SK-N-SH (cell line): ENCODE measurements around the gene HIVEP2.

Source experiments
- EP300 ChIP-seq, 2 experiments: IDR thresholded peaks; 2 replicates each; pipeline versions ENCODE4 v1.4.0 to v1.6.1; 2012; ENCODE audit warnings: borderline replicate concordance in 1 of 2, low read depth in 1 of 2, low read length in 1 of 2
- FOXJ3 ChIP-seq: sonication (generic); formaldehyde crosslinking; IDR thresholded peaks from 2 replicates; pipeline ENCODE4 v1.5.1; 2020; ENCODE audit warnings: mild to moderate bottlenecking, missing genetic modification reagents
- POLR2AphosphoS5 ChIP-seq: IDR thresholded peaks from 2 replicates; pipeline ENCODE4 v1.6.1; 2012; ENCODE audit warnings: low read depth, low read length
- RCOR1 ChIP-seq: fragments of 150-350 bp; IDR thresholded peaks from 2 replicates; pipeline ENCODE4 v1.6.1; 2017; ENCODE audit warnings: antibody characterized with exemption, low read length
- RFX5 ChIP-seq: IDR thresholded peaks from 2 replicates; pipeline ENCODE4 v1.6.1; 2012; ENCODE audit warnings: mild to moderate bottlenecking, improper control_type of control experiment, low read length
- TAF1 ChIP-seq: IDR thresholded peaks from 2 replicates; pipeline ENCODE4 v1.6.1; 2012; ENCODE audit warnings: low read depth, mild to moderate bottlenecking, low read length, moderate library complexity, borderline replicate concordance
- TCF12 ChIP-seq: IDR thresholded peaks from 2 replicates; pipeline ENCODE4 v1.4.0; 2012
- TF ChIP-seq, protein P1 (sequence below): fragments of 200-600 bp; sonication (generic); IDR thresholded peaks from 2 replicates; pipeline ENCODE4 v1.6.1; 2017; ENCODE audit warnings: antibody characterized with exemption, mild to moderate bottlenecking, moderate library complexity
- TF ChIP-seq, protein P2 (sequence below): IDR thresholded peaks from 2 replicates; pipeline ENCODE4 v1.4.0; 2012; ENCODE audit warnings: low read depth, borderline replicate concordance
- TF ChIP-seq, protein P3 (sequence below): fragments of 150-350 bp; IDR thresholded peaks from 2 replicates; pipeline ENCODE4 v1.6.1; 2017; ENCODE audit warnings: antibody characterized with exemption, low read length, low read depth, borderline replicate concordance
- TF ChIP-seq, protein P4 (sequence below): IDR thresholded peaks from 2 replicates; pipeline ENCODE4 v1.6.1; 2012; ENCODE audit warnings: mild to moderate bottlenecking, low read depth, low read length, moderate library complexity

DNA sequence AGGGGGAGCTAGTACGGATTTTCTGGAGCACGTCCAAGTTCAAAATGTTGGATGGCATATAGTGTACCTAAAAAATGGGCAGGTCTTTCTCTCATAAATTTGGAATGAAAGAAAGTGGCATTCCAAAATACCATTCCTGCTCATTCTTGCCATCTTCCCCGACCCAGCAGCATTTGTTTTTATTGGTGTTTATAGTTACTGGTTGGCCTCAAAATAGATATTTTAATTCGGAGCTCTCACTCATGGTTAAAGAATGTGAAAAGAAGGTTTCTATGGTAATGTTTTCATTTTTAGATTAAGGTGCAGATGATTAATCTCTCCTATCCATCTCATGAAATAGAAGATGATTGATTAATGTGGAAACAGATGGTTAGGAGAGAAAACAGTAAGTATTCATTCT lies 204.5 kb downstream of the HIVEP2 start:
- TF ChIP-seq EP300 (IDR thresholded peaks at IDR 0.05; ENCODE audit: borderline replicate concordance in 1 of 2, low read depth in 1 of 2, low read length in 1 of 2) (no peak), TCF12 (0 out of 2 replicates have a peak, but pooled peaks have one; percentile 20), TAF1 (no peak), POLR2AphosphoS5 (no peak), RFX5 (no peak), RCOR1 (no peak), FOXJ3 (CRISPR knock-in tag) (no peak)
- TF ChIP-seq, protein P1, sequence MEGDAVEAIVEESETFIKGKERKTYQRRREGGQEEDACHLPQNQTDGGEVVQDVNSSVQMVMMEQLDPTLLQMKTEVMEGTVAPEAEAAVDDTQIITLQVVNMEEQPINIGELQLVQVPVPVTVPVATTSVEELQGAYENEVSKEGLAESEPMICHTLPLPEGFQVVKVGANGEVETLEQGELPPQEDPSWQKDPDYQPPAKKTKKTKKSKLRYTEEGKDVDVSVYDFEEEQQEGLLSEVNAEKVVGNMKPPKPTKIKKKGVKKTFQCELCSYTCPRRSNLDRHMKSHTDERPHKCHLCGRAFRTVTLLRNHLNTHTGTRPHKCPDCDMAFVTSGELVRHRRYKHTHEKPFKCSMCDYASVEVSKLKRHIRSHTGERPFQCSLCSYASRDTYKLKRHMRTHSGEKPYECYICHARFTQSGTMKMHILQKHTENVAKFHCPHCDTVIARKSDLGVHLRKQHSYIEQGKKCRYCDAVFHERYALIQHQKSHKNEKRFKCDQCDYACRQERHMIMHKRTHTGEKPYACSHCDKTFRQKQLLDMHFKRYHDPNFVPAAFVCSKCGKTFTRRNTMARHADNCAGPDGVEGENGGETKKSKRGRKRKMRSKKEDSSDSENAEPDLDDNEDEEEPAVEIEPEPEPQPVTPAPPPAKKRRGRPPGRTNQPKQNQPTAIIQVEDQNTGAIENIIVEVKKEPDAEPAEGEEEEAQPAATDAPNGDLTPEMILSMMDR: no peak
- TF ChIP-seq, protein P2, sequence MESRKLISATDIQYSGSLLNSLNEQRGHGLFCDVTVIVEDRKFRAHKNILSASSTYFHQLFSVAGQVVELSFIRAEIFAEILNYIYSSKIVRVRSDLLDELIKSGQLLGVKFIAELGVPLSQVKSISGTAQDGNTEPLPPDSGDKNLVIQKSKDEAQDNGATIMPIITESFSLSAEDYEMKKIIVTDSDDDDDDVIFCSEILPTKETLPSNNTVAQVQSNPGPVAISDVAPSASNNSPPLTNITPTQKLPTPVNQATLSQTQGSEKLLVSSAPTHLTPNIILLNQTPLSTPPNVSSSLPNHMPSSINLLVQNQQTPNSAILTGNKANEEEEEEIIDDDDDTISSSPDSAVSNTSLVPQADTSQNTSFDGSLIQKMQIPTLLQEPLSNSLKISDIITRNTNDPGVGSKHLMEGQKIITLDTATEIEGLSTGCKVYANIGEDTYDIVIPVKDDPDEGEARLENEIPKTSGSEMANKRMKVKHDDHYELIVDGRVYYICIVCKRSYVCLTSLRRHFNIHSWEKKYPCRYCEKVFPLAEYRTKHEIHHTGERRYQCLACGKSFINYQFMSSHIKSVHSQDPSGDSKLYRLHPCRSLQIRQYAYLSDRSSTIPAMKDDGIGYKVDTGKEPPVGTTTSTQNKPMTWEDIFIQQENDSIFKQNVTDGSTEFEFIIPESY: no peak
- TF ChIP-seq, protein P3, sequence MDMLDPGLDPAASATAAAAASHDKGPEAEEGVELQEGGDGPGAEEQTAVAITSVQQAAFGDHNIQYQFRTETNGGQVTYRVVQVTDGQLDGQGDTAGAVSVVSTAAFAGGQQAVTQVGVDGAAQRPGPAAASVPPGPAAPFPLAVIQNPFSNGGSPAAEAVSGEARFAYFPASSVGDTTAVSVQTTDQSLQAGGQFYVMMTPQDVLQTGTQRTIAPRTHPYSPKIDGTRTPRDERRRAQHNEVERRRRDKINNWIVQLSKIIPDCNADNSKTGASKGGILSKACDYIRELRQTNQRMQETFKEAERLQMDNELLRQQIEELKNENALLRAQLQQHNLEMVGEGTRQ: no peak
- TF ChIP-seq, protein P4, sequence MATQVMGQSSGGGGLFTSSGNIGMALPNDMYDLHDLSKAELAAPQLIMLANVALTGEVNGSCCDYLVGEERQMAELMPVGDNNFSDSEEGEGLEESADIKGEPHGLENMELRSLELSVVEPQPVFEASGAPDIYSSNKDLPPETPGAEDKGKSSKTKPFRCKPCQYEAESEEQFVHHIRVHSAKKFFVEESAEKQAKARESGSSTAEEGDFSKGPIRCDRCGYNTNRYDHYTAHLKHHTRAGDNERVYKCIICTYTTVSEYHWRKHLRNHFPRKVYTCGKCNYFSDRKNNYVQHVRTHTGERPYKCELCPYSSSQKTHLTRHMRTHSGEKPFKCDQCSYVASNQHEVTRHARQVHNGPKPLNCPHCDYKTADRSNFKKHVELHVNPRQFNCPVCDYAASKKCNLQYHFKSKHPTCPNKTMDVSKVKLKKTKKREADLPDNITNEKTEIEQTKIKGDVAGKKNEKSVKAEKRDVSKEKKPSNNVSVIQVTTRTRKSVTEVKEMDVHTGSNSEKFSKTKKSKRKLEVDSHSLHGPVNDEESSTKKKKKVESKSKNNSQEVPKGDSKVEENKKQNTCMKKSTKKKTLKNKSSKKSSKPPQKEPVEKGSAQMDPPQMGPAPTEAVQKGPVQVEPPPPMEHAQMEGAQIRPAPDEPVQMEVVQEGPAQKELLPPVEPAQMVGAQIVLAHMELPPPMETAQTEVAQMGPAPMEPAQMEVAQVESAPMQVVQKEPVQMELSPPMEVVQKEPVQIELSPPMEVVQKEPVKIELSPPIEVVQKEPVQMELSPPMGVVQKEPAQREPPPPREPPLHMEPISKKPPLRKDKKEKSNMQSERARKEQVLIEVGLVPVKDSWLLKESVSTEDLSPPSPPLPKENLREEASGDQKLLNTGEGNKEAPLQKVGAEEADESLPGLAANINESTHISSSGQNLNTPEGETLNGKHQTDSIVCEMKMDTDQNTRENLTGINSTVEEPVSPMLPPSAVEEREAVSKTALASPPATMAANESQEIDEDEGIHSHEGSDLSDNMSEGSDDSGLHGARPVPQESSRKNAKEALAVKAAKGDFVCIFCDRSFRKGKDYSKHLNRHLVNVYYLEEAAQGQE: no peak
